Stimulated activated effector memory CD8-positive, alpha-beta T cell treated with anti-CD3 and anti-CD28 coated beads, Interleukin-12 subunit alpha, Interleukin-12 subunit beta, amount 100 ng/mL, for 72 hours (primary cell): Measurements from ENCODE around the gene TNNT2.

ENCODE experiments used
- ATAC-seq: fragments of 150-1000 bp; cut with Tn5 transposase; 2 replicates; pipeline ENCODE4 v1.10.0; 2021
- DNase-seq, 2 donors: peaks; one replicate each; pipeline ENCODE4 v3.0.0; 2021 to 2022; ENCODE audit warnings: low spot score in 2 of 2
- H3K27ac Mint-ChIP-seq: one replicate; pipeline ENCODE4 v1.8.0; 2022; ENCODE audit warnings: mild to moderate bottlenecking, mixed read lengths
- H3K36me3 Mint-ChIP-seq: one replicate; pipeline ENCODE4 v1.8.0; 2022; ENCODE audit warnings: mild to moderate bottlenecking, mixed read lengths
- H3K4me1 Mint-ChIP-seq: one replicate; pipeline ENCODE4 v1.8.0; 2022; ENCODE audit warnings: mixed read lengths
- H3K4me3 Mint-ChIP-seq: one replicate; pipeline ENCODE4 v1.8.0; 2022; ENCODE audit warnings: mild to moderate bottlenecking, mixed read lengths
- H3K9me3 Mint-ChIP-seq: one replicate; pipeline ENCODE4 v1.8.0; 2022; ENCODE audit warnings: mixed read lengths

The TNNT2 gene

GRCh38 chr1:201408176-201408833 lies 30.8 kb upstream of the TNNT2 start:
- Mint-ChIP-seq H3K9me3 (no peaks in the 10 kb centered on the region), H3K27ac (peak overlapping the region; percentile 17), H3K36me3 (peaks cover 5% of the 10 kb centered on the region), H3K4me1 (peaks cover 6% of the 10 kb centered on the region), H3K4me3 (no peak overlapping the region)
- DNase-seq = peak; percentile 69 to 88
- peak; percentile 67 for ATAC-seq

- Mint-ChIP-seq H3K27ac (no peak overlapping the region), H3K9me3 (no peaks in the 10 kb centered on the region), H3K4me3 (no peak overlapping the region), H3K36me3 (peaks cover 5% of the 10 kb centered on the region), H3K4me1 (peaks cover 6% of the 10 kb centered on the region)
- no peak for ATAC-seq
- DNase-seq = no peak
Measured at GRCh38 chr1:201406831-201407406, 29.4 kb upstream of the TNNT2 start.

GRCh38 chr1:201405484-201405831 lies 28.0 kb upstream of the TNNT2 start:
- no peak for DNase-seq
- ATAC-seq = no peak
- H3K4me3 Mint-ChIP-seq = no peak overlapping the region

GRCh38 chr1:201404722-201405483 lies 27.4 kb upstream of the TNNT2 start:
- H3K27ac Mint-ChIP-seq = no peak overlapping the region
- H3K36me3 Mint-ChIP-seq = peaks cover 5% of the 10 kb centered on the region
- peaks cover 6% of the 10 kb centered on the region for H3K4me1 Mint-ChIP-seq

More at GRCh38 chr1:201405484-201405831, 28.0 kb upstream of the TNNT2 start:
- H3K27ac Mint-ChIP-seq = no peak overlapping the region
- H3K36me3 Mint-ChIP-seq = peaks cover 5% of the 10 kb centered on the region
- no peaks in the 10 kb centered on the region for H3K9me3 Mint-ChIP-seq
- H3K4me1 Mint-ChIP-seq = peaks cover 6% of the 10 kb centered on the region

GRCh38 chr1:201404055-201404454 lies 26.6 kb upstream of the TNNT2 start:
- Mint-ChIP-seq H3K36me3 (no peaks in the 10 kb centered on the region), H3K9me3 (no peaks in the 10 kb centered on the region), H3K4me3 (no peak overlapping the region), H3K4me1 (peaks cover 6% of the 10 kb centered on the region), H3K27ac (no peak overlapping the region)
- no peak for DNase-seq
- ATAC-seq = no peak

More at GRCh38 chr1:201404722-201405483, 27.4 kb upstream of the TNNT2 start:
- no peaks in the 10 kb centered on the region for H3K9me3 Mint-ChIP-seq
- DNase-seq (no peak), ATAC-seq (no peak)
- no peak overlapping the region for H3K4me3 Mint-ChIP-seq

- Mint-ChIP-seq H3K36me3 (no peaks in the 10 kb centered on the region), H3K27ac (no peak overlapping the region), H3K4me3 (no peak overlapping the region), H3K4me1 (peaks cover 4% of the 10 kb centered on the region), H3K9me3 (no peaks in the 10 kb centered on the region)
- DNase-seq (no peak), ATAC-seq (no peak)
Measured at GRCh38 chr1:201403359-201403758, 25.9 kb upstream of the TNNT2 start.

- ATAC-seq = no peak
- no peaks in the 10 kb centered on the region for H3K4me1 Mint-ChIP-seq
Measured at GRCh38 chr1:201401700-201402099, 24.2 kb upstream of the TNNT2 start.

GRCh38 chr1:201400852-201401230 lies 23.4 kb upstream of the TNNT2 start:
- Mint-ChIP-seq H3K4me1 (no peaks in the 10 kb centered on the region), H3K36me3 (no peaks in the 10 kb centered on the region)

More at GRCh38 chr1:201401700-201402099, 24.2 kb upstream of the TNNT2 start:
- Mint-ChIP-seq H3K36me3 (no peaks in the 10 kb centered on the region), H3K27ac (no peak overlapping the region), H3K9me3 (no peaks in the 10 kb centered on the region), H3K4me3 (no peak overlapping the region)
- DNase-seq = no peak

GRCh38 chr1:201400212-201400851 lies 22.9 kb upstream of the TNNT2 start:
- DNase-seq (no peak), ATAC-seq (no peak)
- H3K4me1 Mint-ChIP-seq = no peaks in the 10 kb centered on the region
- H3K4me3 Mint-ChIP-seq = no peak overlapping the region
- H3K36me3 Mint-ChIP-seq = no peaks in the 10 kb centered on the region
- no peaks in the 10 kb centered on the region for H3K9me3 Mint-ChIP-seq
- no peak overlapping the region for H3K27ac Mint-ChIP-seq

More at GRCh38 chr1:201400852-201401230, 23.4 kb upstream of the TNNT2 start:
- DNase-seq (no peak), ATAC-seq (no peak)
- H3K9me3 Mint-ChIP-seq = no peaks in the 10 kb centered on the region
- H3K27ac Mint-ChIP-seq = no peak overlapping the region
- H3K4me3 Mint-ChIP-seq = no peak overlapping the region

GRCh38 chr1:201399352-201400126 lies 22.1 kb upstream of the TNNT2 start:
- DNase-seq = no peak
- Mint-ChIP-seq H3K27ac (no peak overlapping the region), H3K4me3 (no peak overlapping the region), H3K36me3 (no peaks in the 10 kb centered on the region), H3K9me3 (no peaks in the 10 kb centered on the region), H3K4me1 (no peaks in the 10 kb centered on the region)
- ATAC-seq = no peak

GRCh38 chr1:201399018-201399351 lies 21.5 kb upstream of the TNNT2 start, which contains the start of gene LAD1:
Gene LAD1, minus strand, starts transcription at chr1:201399324. Its CDS starts 18 bp downstream, at chr1:201399306.
- Mint-ChIP-seq H3K36me3 (no peaks in the 10 kb centered on the region), H3K4me1 (no peaks in the 10 kb centered on the region), H3K27ac (no peak within 1 kb of the TSS), H3K4me3 (no peak within 1 kb of the TSS), H3K9me3 (no peaks in the 10 kb centered on the region)
- no peak for ATAC-seq
- no peak for DNase-seq

GRCh38 chr1:201397675-201398074 lies 20.2 kb upstream of the TNNT2 start:
- H3K27ac Mint-ChIP-seq = no peak overlapping the region
- no peaks in the 10 kb centered on the region for H3K9me3 Mint-ChIP-seq
- no peak for DNase-seq
- no peak overlapping the region for H3K4me3 Mint-ChIP-seq
- no peaks in the 10 kb centered on the region for H3K4me1 Mint-ChIP-seq
- no peaks in the 10 kb centered on the region for H3K36me3 Mint-ChIP-seq
- ATAC-seq = no peak

- no peaks in the 10 kb centered on the region for H3K36me3 Mint-ChIP-seq
- H3K4me1 Mint-ChIP-seq = peaks cover 5% of the 10 kb centered on the region
- H3K27ac Mint-ChIP-seq = no peak overlapping the region
- ATAC-seq = no peak
- H3K9me3 Mint-ChIP-seq = no peaks in the 10 kb centered on the region
- no peak overlapping the region for H3K4me3 Mint-ChIP-seq
- DNase-seq = no peak
Measured at GRCh38 chr1:201396861-201397464, 19.5 kb upstream of the TNNT2 start.

GRCh38 chr1:201395936-201396335 lies 18.5 kb upstream of the TNNT2 start:
- DNase-seq = no peak
- no peaks in the 10 kb centered on the region for H3K9me3 Mint-ChIP-seq
- no peak overlapping the region for H3K4me3 Mint-ChIP-seq

More at GRCh38 chr1:201395936-201396335, 18.5 kb upstream of the TNNT2 start:
- H3K36me3 Mint-ChIP-seq = no peaks in the 10 kb centered on the region
- no peak overlapping the region for H3K27ac Mint-ChIP-seq
- peaks cover 5% of the 10 kb centered on the region for H3K4me1 Mint-ChIP-seq
- ATAC-seq = no peak
